GOT3 (cell line): ENCODE results near the gene C17orf50.

ENCODE experiments used
- DNase-seq: peaks from one replicate; lab custom pipeline; 2025; ENCODE audit warnings: mixed read lengths; lab: John Stamatoyannopoulos, UW

The C17orf50 gene

GRCh38 chr17:35760587-35760986 lies at the start of gene C17orf50:
TSS of gene C17orf50 (plus strand) at chr17:35760887. CDS start at chr17:35760942, 55 bp downstream.
- DNase-seq, result no peak

- no peak for DNase-seq
These were observed 49.7 kb upstream of the C17orf50 start for GRCh38 chr17:35710950-35711349.

- DNase-seq, result peak; percentile 41
These were observed 47.5 kb upstream of the C17orf50 start for GRCh38 chr17:35713069-35713728.

- DNase-seq, result no peak
These were observed 45.7 kb upstream of the C17orf50 start for GRCh38 chr17:35714988-35715387.

- DNase-seq, result no peak
These were observed 45.3 kb upstream of the C17orf50 start for GRCh38 chr17:35715416-35715815.

- no peak for DNase-seq
These were observed 44.5 kb upstream of the C17orf50 start for GRCh38 chr17:35716173-35716572.

- no peak for DNase-seq
These were observed 43.7 kb upstream of the C17orf50 start for GRCh38 chr17:35716897-35717465.

- DNase-seq, result no peak
These were observed 43.2 kb upstream of the C17orf50 start for GRCh38 chr17:35717475-35717874.

- DNase-seq, result no peak
These were observed 37.0 kb upstream of the C17orf50 start for GRCh38 chr17:35723735-35724134.

GRCh38 chr17:35725058-35725457 lies 35.6 kb upstream of the C17orf50 start:
- DNase-seq, result no peak

- no peak for DNase-seq
These were observed 34.9 kb upstream of the C17orf50 start for GRCh38 chr17:35725802-35726126.

GRCh38 chr17:35726127-35726952 lies 34.3 kb upstream of the C17orf50 start:
- peak; percentile 54 for DNase-seq

GRCh38 chr17:35726953-35727460 lies 33.7 kb upstream of the C17orf50 start:
- no peak for DNase-seq

GRCh38 chr17:35727635-35728034 lies 33.1 kb upstream of the C17orf50 start:
- DNase-seq, result no peak

- DNase-seq, result no peak
These were observed 32.1 kb upstream of the C17orf50 start for GRCh38 chr17:35728551-35728950.

- no peak for DNase-seq
These were observed 31.3 kb upstream of the C17orf50 start for GRCh38 chr17:35729405-35729833.

GRCh38 chr17:35730400-35731005 lies 30.2 kb upstream of the C17orf50 start:
- DNase-seq, result no peak

- no peak for DNase-seq
These were observed 29.3 kb upstream of the C17orf50 start, which contains the start of gene RASL10B for GRCh38 chr17:35731239-35731916. TSS of gene RASL10B (plus strand) at chr17:35731639. CDS start at chr17:35735185, 3,546 bp downstream.

GRCh38 chr17:35731917-35732805 lies 28.5 kb upstream of the C17orf50 start:
- no peak for DNase-seq

- no peak for DNase-seq
These were observed 27.9 kb upstream of the C17orf50 start for GRCh38 chr17:35732806-35733136.

- no peak for DNase-seq
These were observed 27.3 kb upstream of the C17orf50 start for GRCh38 chr17:35733366-35733765.
